ENCODE results near the gene LRCH1.

GRCh38 chr13:46717275-46717674 is 164.3 kb downstream of the LRCH1 start:
- no peak for TF ChIP-seq CTCF (IDR thresholded peaks at IDR 0.05; ENCODE audit: borderline replicate concordance, extremely low read depth, low read length, poor library complexity, severe bottlenecking)
- TF ChIP-seq EZH2 (IDR thresholded peaks at IDR 0.05; ENCODE audit: borderline replicate concordance, low read depth, low read length, severe bottlenecking) = no peak
